ENCODE measurements around the gene ASF1B.

GRCh38 chr19:14156122-14156521, 19.7 kb upstream of the ASF1B start:
- TF ChIP-seq CTCF (conservative IDR thresholded peaks at IDR 0.05 in 1 of 2, IDR thresholded peaks at IDR 0.05 in 1 of 2; ENCODE audit: extremely low read depth in 1 of 2, insufficient read depth in 1 of 2, low read depth in 1 of 2, low read length in 2 of 2) (no peak), EZH2 (IDR thresholded peaks at IDR 0.05; ENCODE audit: borderline replicate concordance, low read length) (no peak)
